Ovary (tissue), 9 donors: ENCODE results near the gene HLA-DOB. TPM values are rescaled to one million over a fixed set of nuclear protein-coding genes. Genes with fewer than 3 reads are reported as not detected.

Experiments used
- DNase-seq, 5 donors: peaks; one replicate each; pipeline ENCODE4 v3.0.0-alpha.2; 2019 to 2020
- H3K27ac ChIP-seq, 2 donors: fragments of 200-600 bp; one replicate each; pipeline versions ENCODE4 v1.5.1 to v1.8.0; 2019 to 2022
- H3K27me3 ChIP-seq: fragments of 200-600 bp; one replicate; pipeline ENCODE4 v1.8.0; 2022
- H3K36me3 ChIP-seq: fragments of 200-600 bp; sonication (generic); one replicate; pipeline ENCODE4 v1.5.1; 2019
- H3K4me1 ChIP-seq: one replicate; pipeline ENCODE4 v1.8.1; 2013; ENCODE audit warnings: mild to moderate bottlenecking, moderate library complexity; ENCODE audit not compliant: insufficient read depth
- H3K4me3 ChIP-seq: fragments of 200-600 bp; sonication (generic); one replicate; pipeline ENCODE4 v1.5.1; 2017
- H3K9me3 ChIP-seq, 2 donors: fragments of 200-600 bp in 1 of 2; sonication (generic) in 1 of 2; one replicate each; pipeline versions ENCODE4 v1.5.1 to v1.8.1; 2013 to 2019; ENCODE audit warnings: mild to moderate bottlenecking in 1 of 2, moderate library complexity in 1 of 2
- CTCF ChIP-seq, 3 donors: fragments of 450-650 bp in 2 of 3; fragments of 200-600 bp in 1 of 3; IDR thresholded peaks; one replicate each; pipeline versions ENCODE4 v1.5.1 to v1.8.0; 2016 to 2022; ENCODE audit warnings: antibody characterized with exemption in 3 of 3, mild to moderate bottlenecking in 1 of 3
- EP300 ChIP-seq: sonication (generic); formaldehyde crosslinking; IDR thresholded peaks from one replicate; pipeline ENCODE4 v1.6.1; 2017; ENCODE audit warnings: antibody characterized with exemption
- POLR2A ChIP-seq: fragments of 450-650 bp; IDR thresholded peaks from one replicate; pipeline ENCODE4 v1.6.1; 2017; ENCODE audit warnings: antibody characterized with exemption, mild to moderate bottlenecking, moderate library complexity
- WGBS, 3 donors: extraction: QIAGEN DNeasy Blood & Tissue Kit in 1 of 3; methylation state at CpG; one replicate each; pipeline versions ENCODE4 v1.1.5 to v1.1.7; 2013 to 2017; 5-methylcytosine and 5-hydroxymethylcytosine counted together
- intact Hi-C, 4 donors: fragments of 100-400 bp; cut with DNase I; formaldehyde crosslinking; loops; one replicate each; pipeline versions ENCODE4 v1.11.0 to v1.15.1; 2022 to 2023
- polyA plus RNA-seq, 2 donors: library from polyadenylated mRNA; stranded (reverse); fragments of 200-250 nt in 1 of 2; fragments of 350-450 nt in 1 of 2; fragmentation: Illumina TruSeq in 1 of 2; extraction: RNeasy Lipid Tissue Mini Kit (QIAGEN cat#74804) in 1 of 2; gene quantifications; one replicate each; pipeline ENCODE4 v1.2.3, GENCODE V29; 2013 to 2014
- total RNA-seq, 7 donors: library from RNA; depleted of rRNA in 2 of 7; stranded (reverse); fragments of >200 nt in 2 of 7; fragmentation: NEBNext Ultra II Directional in 3 of 7; extraction: Animal tissue kit (Norgen Biotek cat#: 25700) in 3 of 7; gene quantifications; one replicate each; pipeline versions ENCODE4 v1.1.0 to v1.2.4, GENCODE V29; 2016 to 2023
- donor health status: DM: no; HTN: no; CAD: no; lungs with moderate emphysema.
- donor health status: DM: no; HTN: no; CAD: no.
- donor health status: Bipolar disorder and iron deficiency.
- donor health status: DM: yes; HTN: yes; CAD: no.
- donor health status: DM: no; HTN: no; CAD: no.
- donor health status: DM: yes; HTN: yes; CAD: no.

HLA-DOB gene
- total and polyA plus RNA-seq, 9 donors: 0.24 to 4.6 (median 0.73) TPM; not detected in 1

GRCh38 chr6:32819729-32820128 lies 2.9 kb upstream of the HLA-DOB start:
- intact Hi-C loops: no loop called here
- Histone ChIP-seq H3K36me3 (no peaks in the 10 kb centered on the region), H3K4me1 (no peaks in the 10 kb centered on the region), H3K4me3 (no peak overlapping the region), H3K27me3 (no peaks in the 10 kb centered on the region), H3K9me3 (no peaks in the 10 kb centered on the region), H3K27ac (no peak overlapping the region)
- 65 to 73% (median 67%) methylated on average over 3 of the region's 3 CpGs for WGBS, 3 donors
- TF ChIP-seq EP300 (no peak), POLR2A (no peak), CTCF (IDR thresholded peaks at IDR 0.05) (no peak)
- no peak for DNase-seq

DNA sequence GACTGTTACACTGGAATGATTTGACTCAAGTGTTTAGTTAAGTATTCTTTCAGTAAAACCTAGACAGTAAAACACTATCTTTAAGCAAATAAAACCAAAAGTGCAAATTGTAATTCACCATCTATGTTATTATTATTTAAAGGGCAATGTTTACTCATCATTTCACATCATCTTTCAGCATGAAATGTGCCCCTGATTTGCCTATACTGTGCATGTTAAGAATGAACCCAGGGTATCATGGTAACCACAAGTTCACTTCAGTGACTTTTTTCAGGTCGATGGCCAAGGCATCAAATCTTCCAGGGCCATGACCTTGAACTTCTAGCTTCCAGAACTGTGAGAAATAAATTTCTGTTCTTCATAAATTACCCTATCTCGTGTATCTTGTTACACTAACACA lies 2.1 kb upstream of the HLA-DOB start:
- Histone ChIP-seq H3K27me3 (no peaks in the 10 kb centered on the region), H3K9me3 (no peaks in the 10 kb centered on the region), H3K4me3 (no peak overlapping the region), H3K36me3 (no peaks in the 10 kb centered on the region), H3K4me1 (no peaks in the 10 kb centered on the region), H3K27ac (no peak overlapping the region)
- TF ChIP-seq POLR2A (no peak), CTCF (IDR thresholded peaks at IDR 0.05) (no peak), EP300 (no peak)
- no peak for DNase-seq
- WGBS, 3 donors: 39 to 50% (median 47%) methylated on average over 2 of the region's 2 CpGs
- intact Hi-C loops: no loop called here

- no peak for TF ChIP-seq CTCF (IDR thresholded peaks at IDR 0.05)
- no peak for TF ChIP-seq POLR2A
- no peak for TF ChIP-seq EP300
- H3K36me3 ChIP-seq: no peaks in the 10 kb centered on the region
- no peaks in the 10 kb centered on the region for H3K9me3 ChIP-seq
- no peak for DNase-seq
- H3K27me3 ChIP-seq: no peaks in the 10 kb centered on the region
- no peak overlapping the region for H3K27ac ChIP-seq
- 92 to 99% (median 95%) methylated on average over 2 of the region's 2 CpGs for WGBS, 3 donors
- H3K4me3 ChIP-seq: no peak overlapping the region
- intact Hi-C loops: no loop called here
- no peaks in the 10 kb centered on the region for H3K4me1 ChIP-seq
Observed at GRCh38 chr6:32815996-32816395, 806 bp downstream of the HLA-DOB start.

GRCh38 chr6:32815115-32815514 lies 1.7 kb downstream of the HLA-DOB start:
- Histone ChIP-seq H3K9me3 (no peaks in the 10 kb centered on the region), H3K27me3 (no peaks in the 10 kb centered on the region), H3K4me1 (no peaks in the 10 kb centered on the region), H3K36me3 (no peaks in the 10 kb centered on the region), H3K27ac (no peak overlapping the region), H3K4me3 (no peak overlapping the region)
- no peak for TF ChIP-seq CTCF (IDR thresholded peaks at IDR 0.05)
- TF ChIP-seq EP300: no peak
- no peak for TF ChIP-seq POLR2A
- DNase-seq: no peak
- 60 to 71% (median 66%) methylated on average over 5 of the region's 5 CpGs for WGBS, 3 donors
- intact Hi-C loops: no loop called here

- DNase-seq: no peak
- H3K4me3 ChIP-seq: no peak overlapping the region
Observed at GRCh38 chr6:32814145-32814544, 2.7 kb downstream of the HLA-DOB start.

More at GRCh38 chr6:32814145-32814544, 2.7 kb downstream of the HLA-DOB start:
- WGBS, 3 donors: 89 to 97% (median 93%) methylated on average over 2 of the region's 2 CpGs
- Histone ChIP-seq H3K27ac (no peak overlapping the region), H3K9me3 (no peaks in the 10 kb centered on the region), H3K4me1 (no peaks in the 10 kb centered on the region), H3K36me3 (no peaks in the 10 kb centered on the region), H3K27me3 (no peaks in the 10 kb centered on the region)
- TF ChIP-seq EP300 (no peak), POLR2A (no peak), CTCF (IDR thresholded peaks at IDR 0.05) (no peak)
- intact Hi-C loops: no loop called here
